ENCODE data around the gene CLHC1.
"Not testable (repeated sequence)": the region's sequence is repeated elsewhere in the genome, so short reads cannot be mapped to it uniquely, and the experiment has no call there.

Gene CLHC1

DNA sequence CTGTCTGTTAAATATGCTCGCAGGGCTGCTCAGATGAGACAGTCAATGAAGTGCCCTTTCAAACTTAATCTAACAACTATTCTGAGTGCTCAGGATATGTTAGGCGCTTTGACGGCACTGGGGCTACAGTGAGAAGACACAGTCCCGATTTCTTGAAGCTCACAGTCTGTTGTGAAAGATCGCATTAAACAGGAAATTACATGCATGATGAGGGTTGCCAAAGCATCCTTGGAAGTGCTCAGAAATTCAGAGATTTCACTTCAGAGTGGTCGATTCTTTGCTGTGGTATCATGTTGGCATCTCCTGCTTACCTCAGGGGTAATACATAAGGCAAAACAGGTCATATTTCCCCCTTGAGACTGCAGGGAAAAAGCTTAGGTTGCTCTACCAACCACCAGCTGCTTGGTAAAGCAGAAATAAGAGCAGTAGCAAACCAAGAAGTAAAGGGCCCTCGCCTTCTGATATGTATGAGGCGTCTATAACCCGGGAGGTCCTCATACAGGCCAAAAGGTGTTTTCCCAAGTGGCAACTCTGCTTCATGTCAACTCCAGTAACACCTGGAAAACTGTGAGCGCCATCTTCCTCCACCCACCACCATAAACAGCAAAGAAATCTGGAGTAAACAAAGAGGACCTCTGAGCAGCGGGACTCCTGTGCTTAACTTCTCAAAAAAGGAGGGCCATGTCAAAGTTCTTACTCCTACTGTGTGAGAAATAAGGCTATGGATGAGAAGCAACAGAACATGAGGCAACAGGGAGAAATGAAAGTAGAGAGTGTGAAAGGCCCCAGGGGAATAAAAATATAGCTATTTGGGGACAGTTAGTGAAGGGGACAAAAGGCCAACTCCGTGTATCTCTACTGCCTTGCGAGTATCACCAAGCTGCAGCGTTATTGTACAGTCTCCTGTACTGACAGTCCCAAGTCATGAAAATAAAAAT lies 79.3 kb downstream of the CLHC1 start:
- no peak for DNase-seq

DNA sequence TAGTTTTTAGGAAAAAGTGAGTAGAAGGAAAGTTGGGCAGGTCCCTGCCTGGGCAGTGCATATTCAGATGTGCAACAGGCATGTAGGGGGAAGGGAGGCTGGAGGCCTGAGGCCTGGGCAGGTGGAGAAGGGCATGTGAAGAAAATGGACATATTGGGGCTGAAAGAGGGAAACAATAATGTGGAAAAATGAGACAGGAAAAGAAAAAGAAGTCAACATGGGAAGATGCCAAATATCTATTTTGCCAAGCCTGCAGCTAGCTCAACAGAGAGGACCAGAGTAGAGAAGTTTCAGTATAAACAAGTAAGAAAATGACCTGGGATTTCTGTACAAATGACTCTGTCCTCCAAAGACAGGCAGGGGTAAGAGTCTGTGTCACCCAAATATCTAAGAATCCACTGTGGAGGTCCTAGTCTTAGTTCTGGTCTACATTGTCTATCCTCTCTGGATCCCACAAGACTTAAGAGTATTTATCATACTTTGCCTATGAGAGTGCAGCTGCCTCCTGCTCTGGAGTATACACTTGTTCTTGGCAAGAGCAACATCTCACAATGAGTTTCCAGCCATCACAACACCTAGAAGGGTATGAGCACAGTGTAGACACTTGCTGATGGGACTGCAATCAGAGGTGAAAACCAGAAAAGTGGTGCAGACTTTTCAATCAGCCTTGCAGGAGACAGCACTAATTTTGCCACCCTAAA lies 80.2 kb downstream of the CLHC1 start:
- no peak for DNase-seq

DNA sequence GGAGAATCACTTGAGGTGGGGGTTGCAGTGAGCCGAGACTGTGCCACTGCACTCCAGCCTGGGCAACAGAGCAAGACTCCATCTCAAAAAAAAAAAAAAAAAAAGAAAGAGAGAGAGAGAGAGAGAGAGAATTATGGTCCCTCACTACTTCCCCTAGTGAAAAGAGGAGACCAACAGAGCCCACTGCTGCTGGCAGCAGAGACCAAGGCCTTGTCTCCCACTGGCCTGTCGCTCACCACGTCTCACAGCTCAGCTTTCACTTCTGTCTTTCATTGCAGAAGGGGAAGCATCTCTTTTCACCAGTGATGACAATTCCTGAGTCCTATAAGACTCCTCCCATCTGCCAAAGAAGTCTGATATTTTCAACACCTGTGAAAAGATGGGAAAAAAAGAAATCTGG lies 81.3 kb downstream of the CLHC1 start:
- no peak for DNase-seq

DNA sequence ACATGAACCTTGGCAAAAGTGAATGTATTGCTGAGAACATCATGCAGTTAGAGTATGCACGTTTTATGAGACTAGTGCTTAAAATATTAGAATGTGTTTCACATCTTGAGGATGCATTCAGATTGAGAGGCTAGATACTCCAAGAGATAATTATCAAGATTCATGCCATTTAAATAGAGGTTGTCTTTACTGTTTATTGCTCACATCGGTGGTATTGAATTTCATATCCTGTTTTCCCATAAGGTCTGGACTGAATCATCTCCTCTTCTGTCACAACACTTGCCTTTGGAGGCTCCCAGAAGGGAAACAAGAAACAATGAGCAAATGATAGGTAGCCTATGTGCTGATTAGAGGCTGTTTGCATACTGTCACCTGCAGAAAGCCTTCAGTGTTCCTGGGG lies 83.8 kb downstream of the CLHC1 start:
- DNase-seq: no peak

DNA sequence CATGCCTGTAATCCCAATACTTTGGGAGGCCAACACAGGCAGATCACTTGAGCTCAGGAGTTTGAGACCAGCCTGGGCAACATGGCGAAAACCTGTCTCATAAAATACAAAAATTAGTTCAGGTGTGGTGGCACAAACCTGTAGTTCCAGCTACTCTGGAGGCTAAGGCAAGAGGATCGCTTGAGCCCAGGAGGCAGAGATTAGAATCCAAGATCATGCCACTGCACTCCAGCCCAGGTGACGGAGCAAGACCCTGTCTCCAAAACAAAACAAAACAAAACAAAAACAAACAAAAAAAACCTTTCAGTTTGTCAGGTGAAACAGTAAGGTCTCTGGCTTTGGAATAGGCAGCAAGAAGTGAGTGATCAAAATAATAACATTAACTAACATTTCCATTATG lies 84.6 kb downstream of the CLHC1 start:
- DNase-seq: no peak

DNA sequence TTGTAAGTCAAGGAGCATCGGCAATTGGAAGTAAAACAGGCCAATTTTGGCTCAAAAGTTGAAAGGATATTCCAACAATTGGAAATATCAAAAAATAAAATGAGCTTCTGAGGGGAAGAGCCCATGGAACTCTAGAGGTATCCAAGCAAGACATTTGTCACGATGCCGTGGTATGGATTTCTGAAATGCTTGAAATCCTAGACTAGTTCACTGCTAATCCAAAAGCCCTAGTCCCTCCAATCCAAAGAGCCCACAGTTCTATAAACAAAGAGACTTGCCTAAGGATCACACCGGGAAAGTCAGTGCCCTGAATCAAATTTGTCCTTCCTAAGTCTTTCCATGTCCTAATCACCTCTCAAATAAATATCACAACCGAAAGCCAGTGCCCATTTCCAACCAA lies 85.1 kb downstream of the CLHC1 start:
- DNase-seq: no peak

DNA sequence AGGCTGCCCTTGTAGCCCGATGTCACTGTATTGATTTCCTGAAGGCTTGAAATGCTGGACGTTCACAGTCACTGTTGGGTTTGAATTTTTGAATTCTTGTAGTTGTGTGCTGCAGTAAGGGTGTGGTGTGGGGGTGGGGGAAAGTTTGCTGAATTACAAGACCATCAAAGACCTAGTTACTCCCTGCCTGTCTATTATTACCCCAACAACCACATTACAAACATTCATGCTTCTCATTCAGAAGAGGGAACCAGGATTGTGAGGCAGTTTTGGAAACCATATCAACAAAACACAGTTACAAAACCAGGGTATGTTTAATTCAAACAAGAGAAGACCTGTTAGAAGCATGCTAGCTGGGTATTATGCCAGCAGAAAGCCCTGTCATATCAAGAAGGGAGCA lies 85.8 kb downstream of the CLHC1 start:
- DNase-seq: no peak

DNA sequence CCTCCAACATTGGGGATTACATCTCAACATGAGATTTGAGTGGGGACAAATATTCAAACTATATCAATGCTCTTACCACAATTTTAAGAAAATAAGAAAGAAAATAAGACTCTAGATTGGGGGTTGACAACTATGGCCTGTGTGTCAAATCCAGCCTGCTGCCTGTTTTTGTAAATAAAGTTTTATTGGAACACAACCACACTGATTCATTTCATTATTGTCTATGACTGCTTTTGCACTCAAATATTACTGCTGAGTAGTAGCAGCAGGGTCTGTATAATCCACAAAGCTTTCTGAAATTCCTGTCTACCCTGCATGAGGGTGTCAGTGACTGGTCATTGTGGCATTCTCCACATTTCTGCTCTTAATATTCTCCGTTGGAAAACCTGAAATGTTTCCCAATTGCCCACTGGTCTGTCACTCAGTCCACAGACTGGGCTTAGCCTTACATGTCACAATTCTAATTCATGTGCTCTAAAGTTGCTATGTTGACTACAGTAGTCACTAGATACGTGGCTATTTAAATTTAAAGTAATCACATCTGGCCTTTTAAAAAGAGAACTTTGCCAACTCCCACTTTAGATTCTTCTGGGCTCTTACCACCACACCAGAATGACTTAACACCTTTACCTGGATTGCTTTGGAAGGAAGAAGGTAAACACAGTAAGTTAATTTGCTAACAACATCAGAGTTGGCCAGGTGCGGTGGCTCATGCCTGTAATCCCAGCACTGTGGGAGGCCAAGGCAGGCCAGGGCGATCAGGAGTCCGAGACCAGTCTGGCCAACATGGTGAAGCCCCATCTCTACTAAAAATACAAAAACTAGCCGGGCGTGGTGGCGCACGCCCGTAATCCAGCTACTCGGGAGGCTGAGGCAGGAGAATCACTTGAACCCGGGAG lies 86.9 kb downstream of the CLHC1 start:
- DNase-seq: no peak

DNA sequence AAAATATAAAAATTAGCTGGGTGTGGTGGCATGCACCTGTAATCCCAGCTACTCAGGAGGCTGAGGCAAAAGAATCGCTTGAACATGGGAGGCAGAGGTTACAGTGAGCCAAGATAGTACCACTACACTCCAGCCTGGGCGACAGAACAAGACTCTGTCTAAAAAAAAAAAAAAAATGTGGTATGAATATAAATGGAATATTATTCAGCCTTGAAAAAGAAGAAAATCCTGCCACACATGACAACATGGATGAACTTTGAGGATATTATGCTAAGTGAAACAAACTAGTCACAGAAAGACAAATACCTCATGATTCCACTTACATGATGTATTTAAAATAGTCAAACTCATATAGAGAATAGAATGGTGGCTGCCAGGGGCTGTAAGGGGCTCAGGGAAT lies 88.4 kb downstream of the CLHC1 start:
- DNase-seq: not testable (repeated sequence)

DNA sequence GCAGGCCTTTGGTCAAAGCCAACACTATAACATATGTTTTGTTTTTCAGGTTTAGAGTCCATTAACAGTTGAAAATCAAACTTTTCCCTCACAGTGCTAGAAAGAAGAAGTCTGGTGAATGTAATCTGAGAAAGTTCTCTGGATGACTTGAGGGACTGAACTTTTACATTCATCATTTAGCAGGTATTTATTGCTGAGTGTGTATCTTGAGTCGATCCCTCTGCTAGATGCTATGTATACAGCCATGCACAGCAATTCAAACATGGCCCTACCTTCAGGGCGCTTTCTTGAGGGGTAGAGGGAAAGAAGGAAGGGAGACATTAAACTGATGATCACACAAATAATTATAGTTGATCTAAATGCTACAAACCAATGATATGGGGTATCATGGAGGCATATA lies 89.6 kb downstream of the CLHC1 start:
- DNase-seq: no peak

DNA sequence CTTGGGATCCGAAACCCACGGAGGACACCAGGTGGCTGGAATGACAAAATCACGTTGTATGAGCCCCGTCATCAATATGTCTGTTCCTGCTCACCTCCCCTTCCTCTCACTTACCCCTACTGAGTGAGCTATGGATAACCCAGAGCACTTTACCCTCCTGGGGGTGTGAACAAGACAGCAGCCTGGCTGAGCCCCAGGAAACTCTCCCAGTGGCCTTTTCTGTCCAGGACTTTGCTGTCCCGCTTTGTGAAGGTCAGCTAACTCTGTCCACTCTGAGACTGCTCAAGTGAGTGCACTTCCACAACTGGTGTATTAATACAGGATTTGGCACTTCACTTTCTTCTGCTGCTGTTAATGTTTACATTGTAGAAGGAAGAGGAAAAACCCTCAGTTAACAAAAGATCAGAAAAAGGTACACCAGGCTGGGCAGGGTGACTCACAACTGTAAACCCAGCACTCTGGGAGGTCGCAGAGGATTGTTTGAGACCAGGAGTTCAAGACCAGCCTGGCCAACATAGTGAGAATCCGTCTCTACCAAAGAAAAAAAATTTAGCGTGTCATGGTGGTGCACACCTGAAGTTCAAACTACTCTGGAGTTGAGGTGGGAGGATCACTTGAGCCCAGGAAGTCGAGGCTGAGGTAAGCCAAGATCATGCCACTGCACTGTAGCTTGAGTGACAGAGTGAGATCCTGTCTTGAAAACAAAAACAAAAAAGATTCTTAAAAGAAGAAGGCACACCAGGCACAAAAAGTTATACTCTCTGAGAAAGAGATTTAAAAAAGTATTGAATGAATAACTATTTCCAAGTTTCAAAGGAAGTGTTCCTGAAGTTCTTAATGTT lies 90.3 kb downstream of the CLHC1 start:
- DNase-seq: no peak

DNA sequence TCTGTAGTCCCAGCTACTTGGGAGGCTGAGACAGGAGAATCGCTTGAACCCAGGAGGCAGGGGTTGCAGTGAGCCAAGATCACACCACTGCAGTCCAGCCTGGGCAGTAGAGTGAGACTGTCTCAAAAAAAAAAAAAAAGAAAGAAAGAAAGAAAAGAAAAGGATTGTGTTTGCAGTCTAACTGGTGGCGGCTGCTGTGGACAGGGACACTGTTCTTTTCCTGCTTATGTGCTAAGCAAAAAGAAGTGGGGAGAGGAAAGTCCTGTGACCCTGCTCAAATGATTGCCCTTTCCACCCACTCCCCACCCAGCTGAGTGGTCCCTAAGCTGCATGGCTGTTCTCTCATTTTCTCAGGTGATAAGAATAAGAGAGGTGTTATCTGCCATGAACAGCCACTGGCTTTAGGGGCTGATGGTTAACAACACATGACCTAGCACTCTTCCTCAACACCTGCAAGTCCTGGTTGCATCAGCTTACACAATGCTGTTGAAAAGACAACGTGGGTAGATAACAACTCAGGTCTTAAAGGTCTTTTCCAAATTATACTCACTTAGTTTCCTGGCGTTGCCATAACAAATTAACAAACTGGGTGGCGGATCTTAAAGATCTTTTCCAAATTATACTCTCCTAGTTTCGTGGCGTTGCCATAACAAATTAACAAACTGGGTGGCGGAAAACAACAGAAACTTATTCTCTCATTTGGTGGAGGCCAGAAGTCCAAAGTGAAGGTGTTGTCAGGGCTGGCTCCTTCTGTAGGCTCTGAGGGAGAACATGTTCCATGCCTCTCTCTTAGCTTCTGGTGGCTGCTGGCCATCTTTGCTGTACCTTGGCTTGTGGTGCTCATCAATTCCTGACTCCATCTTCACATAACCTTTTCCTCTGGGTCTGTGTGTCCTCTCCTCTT lies 91.5 kb downstream of the CLHC1 start:
- DNase-seq: no peak

DNA sequence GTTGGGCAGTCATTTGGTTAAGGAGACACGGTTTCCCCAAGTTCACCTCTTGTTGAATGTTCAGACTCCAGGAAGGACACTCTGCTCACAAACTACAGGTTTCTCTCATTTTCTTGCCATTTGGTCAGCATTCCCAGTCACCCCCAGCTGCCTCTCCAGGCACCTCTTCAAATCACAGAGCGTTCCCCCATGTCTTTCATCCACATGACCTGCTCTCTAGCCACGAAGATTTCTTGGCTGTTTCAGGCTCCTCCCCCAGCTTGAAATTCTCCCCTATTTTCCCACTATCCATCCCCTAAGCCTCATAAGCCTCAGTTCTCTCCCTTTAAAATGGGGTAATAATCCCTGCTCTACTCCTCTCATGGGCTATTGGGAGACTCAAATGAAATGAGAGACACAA lies 92.8 kb downstream of the CLHC1 start:
- no peak for DNase-seq

DNA sequence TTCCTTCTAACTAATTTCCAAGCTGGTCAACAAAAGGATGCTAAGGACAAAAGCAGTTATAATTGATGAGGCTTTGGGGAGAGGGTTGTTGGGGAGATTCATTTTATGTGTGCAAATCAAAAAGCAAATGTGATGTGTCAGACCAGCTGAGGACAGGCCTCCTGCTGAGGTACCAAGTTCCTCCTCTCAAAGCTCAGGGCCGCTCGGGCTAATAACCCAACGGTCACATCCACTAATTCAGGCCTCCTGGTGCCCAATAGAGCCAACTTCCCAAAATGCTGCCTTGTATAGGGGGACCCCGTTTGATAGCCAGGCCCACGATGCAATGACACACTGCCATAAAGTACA lies 93.2 kb downstream of the CLHC1 start:
- no peak for DNase-seq

DNA sequence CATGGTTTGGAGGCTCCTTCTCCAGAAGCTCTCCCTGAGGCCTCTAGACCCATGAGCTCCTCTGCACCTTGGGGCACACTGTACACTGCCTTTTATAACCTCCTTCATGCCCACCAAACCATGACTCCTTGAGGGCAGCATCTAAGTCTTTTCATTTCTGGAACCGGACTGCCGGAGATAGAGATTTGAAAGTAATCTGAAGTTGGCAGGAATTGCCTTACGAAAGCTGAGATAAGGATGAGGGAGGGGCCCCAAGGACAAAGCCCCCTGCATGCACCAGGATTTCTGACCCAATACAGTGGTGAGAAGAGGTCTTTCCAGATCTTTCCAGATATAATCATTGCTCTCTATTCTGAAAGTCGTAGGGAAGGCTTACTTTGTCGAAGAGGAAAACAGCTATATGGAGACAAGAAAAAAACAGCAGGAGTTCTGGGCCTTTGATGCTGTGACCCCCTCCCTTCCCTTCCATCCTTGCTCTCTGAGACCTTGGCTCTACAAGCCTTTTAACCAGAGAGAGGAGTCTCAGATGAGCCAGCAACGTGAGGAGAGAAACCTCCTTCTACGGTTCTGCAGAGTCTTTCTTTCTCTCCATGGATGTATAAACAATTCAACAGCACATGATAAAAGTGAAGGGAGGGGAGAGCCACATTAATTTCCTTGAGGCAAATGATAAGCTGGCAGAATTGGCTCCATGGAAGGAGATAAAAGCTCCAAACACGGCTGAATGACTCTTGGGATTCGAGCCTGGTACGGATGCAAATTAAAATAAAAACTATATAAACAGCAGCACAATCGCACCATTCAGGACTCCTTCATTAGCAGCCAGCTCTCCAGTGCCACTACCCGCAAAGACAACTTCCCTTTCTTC lies 93.8 kb downstream of the CLHC1 start:
- DNase-seq: no peak

DNA sequence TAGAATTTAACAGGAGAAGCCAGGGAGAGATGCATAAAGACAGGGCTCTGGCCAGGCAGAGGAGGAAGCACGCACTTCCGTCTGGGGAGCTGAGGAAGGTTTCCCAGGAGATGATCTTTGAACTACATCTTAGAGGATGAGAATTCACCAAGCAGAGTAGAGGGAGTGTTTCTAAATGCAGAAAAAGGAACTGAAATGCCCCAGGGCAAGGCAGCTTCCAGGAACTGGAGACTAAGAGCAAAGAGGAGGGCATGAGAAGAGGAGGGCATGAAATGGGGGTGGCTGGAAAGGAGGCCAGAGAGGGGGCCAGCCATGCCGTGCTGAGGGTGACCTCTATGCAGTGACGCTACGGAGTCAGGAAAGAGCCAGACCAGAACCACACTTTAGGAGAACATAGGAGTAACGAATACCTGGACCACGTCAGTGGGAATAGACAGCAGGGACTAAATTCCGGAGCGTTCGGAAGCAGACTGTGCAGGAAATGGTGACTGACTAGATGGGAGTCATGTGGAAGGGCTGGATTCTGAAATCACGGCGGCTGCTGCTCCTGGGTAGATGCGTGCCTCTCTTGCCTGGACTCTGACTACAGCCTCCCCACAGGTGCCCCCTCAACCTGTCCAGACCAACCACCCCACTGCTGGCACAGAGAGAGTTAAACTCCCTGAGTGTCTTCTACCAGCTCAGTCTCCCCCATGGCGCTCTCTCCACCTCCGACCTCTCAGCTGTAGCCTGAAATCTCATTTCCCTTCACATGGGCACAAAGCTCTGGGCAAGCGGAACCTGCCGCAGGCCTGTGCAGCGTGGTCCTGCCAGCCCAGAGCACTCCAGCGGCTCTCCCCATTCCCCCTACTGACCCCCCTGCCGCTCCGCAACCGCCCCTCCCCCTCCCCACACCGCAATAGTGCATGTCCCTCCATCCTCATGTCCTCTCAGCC lies 94.8 kb downstream of the CLHC1 start:
- no peak for DNase-seq

DNA sequence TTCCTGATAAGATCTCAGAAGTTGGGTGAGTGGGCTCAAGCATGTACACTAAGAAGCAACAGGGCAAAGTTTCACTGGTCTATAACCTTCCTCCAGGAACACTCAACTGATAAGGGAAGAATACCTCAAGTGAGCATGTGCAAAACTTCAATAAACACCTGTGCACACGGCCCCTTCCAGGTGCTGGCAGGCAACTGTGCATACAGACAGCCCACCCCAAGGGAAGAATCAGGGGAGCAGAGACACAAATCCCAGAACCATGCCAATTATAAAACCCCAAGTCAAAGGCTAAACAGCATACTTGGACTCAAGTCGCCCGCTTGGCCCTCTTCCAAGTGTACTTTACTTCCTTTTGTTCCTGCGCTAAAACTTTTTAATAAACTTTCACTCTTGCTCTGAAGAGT lies 96.0 kb downstream of the CLHC1 start:
- DNase-seq: no peak

DNA sequence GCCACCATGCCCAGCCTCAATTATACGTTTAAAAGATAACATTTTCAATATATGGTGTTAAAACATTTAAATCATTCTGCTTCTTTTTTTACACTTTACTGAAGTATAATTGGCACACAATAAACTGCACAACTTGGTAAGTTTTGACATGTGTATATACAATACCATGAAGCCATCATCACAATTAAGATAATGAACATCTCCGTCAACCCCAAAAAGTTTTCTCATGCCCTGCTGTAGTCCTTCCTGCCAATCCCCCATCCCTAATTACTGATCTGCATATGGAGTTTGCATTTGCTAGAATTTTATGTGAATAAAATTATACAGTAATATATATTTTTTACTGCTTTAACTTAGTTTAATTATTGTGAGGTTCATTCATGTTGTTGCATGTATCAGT lies 96.6 kb downstream of the CLHC1 start:
- no peak for DNase-seq

DNA sequence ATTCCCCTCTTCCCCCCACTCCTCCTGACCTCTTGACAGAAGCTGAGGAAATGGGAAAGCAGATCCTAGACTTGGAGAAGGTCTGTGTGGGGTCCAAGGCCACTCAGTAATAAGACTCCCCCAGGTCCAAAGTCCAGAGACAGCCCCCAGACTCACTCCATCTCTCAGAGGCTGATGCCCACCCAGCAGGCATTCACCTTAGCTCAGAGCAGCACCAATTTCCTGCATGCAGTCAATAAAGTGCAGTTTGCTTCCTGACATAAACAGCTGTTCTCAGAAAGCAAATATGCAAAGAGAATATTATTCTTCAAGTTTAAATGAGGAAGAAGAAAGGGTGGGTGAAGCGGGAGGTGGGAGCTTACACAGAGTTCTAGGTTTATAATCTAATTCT lies 97.8 kb downstream of the CLHC1 start:
- no peak for DNase-seq

All from activated CD4-positive, alpha-beta T cell treated with anti-CD3 and anti-CD28 coated beads for 48 hours (primary cell).